B cell (primary cell): ENCODE results near the gene GPER1. TPM values are rescaled to one million over a fixed set of nuclear protein-coding genes. Genes with fewer than 3 reads are reported as not detected.

Experiments
- ATAC-seq: fragments of 200-7000 bp; cut with Tn5 transposase; one replicate; pipeline ENCODE4 v1.10.0; 2021; ENCODE audit warnings: low read depth, mild to moderate bottlenecking, moderate number of reproducible peaks, moderate library complexity
- CTCF ChIA-PET: fragments of 350-600 bp; sonication (Branson Sonifier 250); formaldehyde crosslinking; loops from one replicate; lab custom pipeline; 2021; ENCODE audit warnings: antibody characterized with exemption, inconsistent platforms; lab: Charles Lee
- POLR2A ChIA-PET: fragments of 350-600 bp; sonication (Branson Sonifier 250); formaldehyde crosslinking; loops from one replicate; lab custom pipeline; 2021; ENCODE audit warnings: antibody characterized with exemption; lab: Charles Lee
- DNase-seq: peaks from one replicate; pipeline ENCODE4 v3.0.0; 2013
- H2AFZ ChIP-seq: 2 replicates; pipeline ENCODE4 v1.6.1; 2012; ENCODE audit warnings: mild to moderate bottlenecking, low read depth, low read length; ENCODE audit not compliant: insufficient read depth, poor library complexity, severe bottlenecking
- H3K27ac ChIP-seq, 2 donors: 1 replicate in 1 of 2; 2 replicates in 1 of 2; pipeline ENCODE4 v1.5.1; 2012 to 2013; ENCODE audit warnings: low read length in 2 of 2, mild to moderate bottlenecking in 2 of 2, moderate library complexity in 1 of 2
- H3K27me3 ChIP-seq, 4 experiments: fragments of 200-600 bp in 1 of 4; sonication (generic) in 1 of 4; replicated peaks in 1 of 4; 1 replicate in 2 of 4; 2 replicates in 2 of 4; pipeline versions ENCODE4 v1.6.1 to v1.7.0; 2013 to 2016; ENCODE audit warnings: low read length in 3 of 4, mild to moderate bottlenecking in 2 of 4, mixed read lengths in 1 of 4, moderate library complexity in 1 of 4; ENCODE audit not compliant: insufficient read depth in 4 of 4, control insufficient read depth in 3 of 4; ENCODE audit errors: control extremely low read depth in 1 of 4
- H3K36me3 ChIP-seq, 2 experiments: replicated peaks in 1 of 2; 1 replicate in 1 of 2; 2 replicates in 1 of 2; pipeline versions ENCODE4 v1.6.1 to v1.7.1; 2013; ENCODE audit warnings: low read length in 1 of 2; ENCODE audit not compliant: insufficient read depth in 2 of 2, control insufficient read depth in 1 of 2; ENCODE audit errors: control extremely low read depth in 1 of 2, extremely low read depth in 1 of 2
- H3K4me1 ChIP-seq, 2 donors: fragments of 200-600 bp in 1 of 2; sonication (generic) in 1 of 2; 1 replicate in 1 of 2; 2 replicates in 1 of 2; pipeline versions ENCODE4 v1.5.1 to v1.6.1; 2013 to 2017; ENCODE audit warnings: low read length in 2 of 2; ENCODE audit not compliant: control insufficient read depth in 2 of 2, insufficient read depth in 2 of 2
- H3K4me2 ChIP-seq: replicated peaks from 2 replicates; pipeline ENCODE3; 2012; ENCODE audit warnings: mild to moderate bottlenecking, low read depth, low read length; ENCODE audit not compliant: poor library complexity, severe bottlenecking
- H3K4me3 ChIP-seq, 5 experiments: fragments of 200-600 bp in 1 of 5; sonication (generic) in 1 of 5; 1 replicate in 3 of 5; 2 replicates in 2 of 5; pipeline versions ENCODE4 v1.5.1 to v1.7.0; 2011 to 2016; ENCODE audit warnings: low read length in 4 of 5, mild to moderate bottlenecking in 4 of 5, low read depth in 2 of 5, control low read depth in 1 of 5, moderate library complexity in 1 of 5; ENCODE audit not compliant: insufficient read depth in 1 of 5; ENCODE audit errors: control extremely low read depth in 1 of 5, extremely low read depth in 1 of 5
- H3K79me2 ChIP-seq: fragments of 200-600 bp; sonication (generic); one replicate; pipeline ENCODE4 v1.6.0; 2016; ENCODE audit warnings: low read length; ENCODE audit not compliant: control insufficient read depth, insufficient read depth
- H3K9ac ChIP-seq: fragments of 200-600 bp; sonication (generic); 2 replicates; pipeline ENCODE4 v1.6.1; 2017; ENCODE audit warnings: mild to moderate bottlenecking, low read length, moderate library complexity
- H3K9me3 ChIP-seq, 3 donors: one replicate each; pipeline versions ENCODE4 v1.6.1 to v1.7.1; 2013; ENCODE audit warnings: low read length in 2 of 3; ENCODE audit not compliant: control insufficient read depth in 2 of 3, insufficient read depth in 1 of 3; ENCODE audit errors: control extremely low read depth in 1 of 3
- H4K20me1 ChIP-seq: 2 replicates; pipeline ENCODE4 v1.6.0; 2012; ENCODE audit warnings: mild to moderate bottlenecking, low read length; ENCODE audit not compliant: insufficient read depth, control insufficient read depth, poor library complexity, severe bottlenecking
- H3K27ac Mint-ChIP-seq: one replicate; pipeline ENCODE4 v1.8.0; 2021; ENCODE audit warnings: mixed read lengths
- H3K27me3 Mint-ChIP-seq: one replicate; pipeline ENCODE4 v1.8.0; 2021; ENCODE audit warnings: mixed read lengths
- H3K4me1 Mint-ChIP-seq: one replicate; pipeline ENCODE4 v1.8.0; 2021; ENCODE audit warnings: mixed read lengths
- H3K4me3 Mint-ChIP-seq: one replicate; pipeline ENCODE4 v1.8.0; 2021; ENCODE audit warnings: mixed read lengths
- H3K9me3 Mint-ChIP-seq: one replicate; pipeline ENCODE4 v1.8.0; 2022; ENCODE audit warnings: mixed read lengths; ENCODE audit not compliant: insufficient read depth
- CTCF ChIP-seq: fragments of 200-600 bp; IDR thresholded peaks from one replicate; pipeline ENCODE4 v1.8.0; 2022; ENCODE audit warnings: antibody characterized with exemption, mild to moderate bottlenecking
- EZH2 ChIP-seq: IDR thresholded peaks from 2 replicates; pipeline ENCODE4 v1.6.1; 2012; ENCODE audit warnings: borderline replicate concordance, low read depth, mild to moderate bottlenecking, moderate library complexity, low read length; ENCODE audit not compliant: insufficient read depth, poor library complexity, severe bottlenecking
- WGBS: methylation state at CpG from one replicate; pipeline ENCODE4 v1.1.5; 2013; ENCODE audit warnings: missing lambda C conversion rate; ENCODE audit not compliant: insufficient coverage; 5-methylcytosine and 5-hydroxymethylcytosine counted together
- intact Hi-C: fragments of 100-400 bp; cut with micrococcal nuclease; formaldehyde crosslinking; loops from one replicate; pipeline ENCODE4 v1.10.0; 2022
- polyA plus RNA-seq: library from polyadenylated mRNA; depleted of rRNA; stranded (reverse); fragments of >200 nt; gene quantifications from 2 replicates; pipeline ENCODE4 v1.2.3, GENCODE V29; 2012
- total RNA-seq, 2 donors: library from RNA; stranded (reverse); fragments of 120-200 nt in 1 of 2; gene quantifications; 1 replicate in 1 of 2; 2 replicates in 1 of 2; pipeline versions ENCODE4 v1.2.3 to v1.2.4, GENCODE V29; 2013 to 2022

The GPER1 gene
- total and polyA plus RNA-seq, 2 donors (not counting 1 experiment from before 2014, with no cell fraction given) = 3.2 to 21.3 TPM

DNA sequence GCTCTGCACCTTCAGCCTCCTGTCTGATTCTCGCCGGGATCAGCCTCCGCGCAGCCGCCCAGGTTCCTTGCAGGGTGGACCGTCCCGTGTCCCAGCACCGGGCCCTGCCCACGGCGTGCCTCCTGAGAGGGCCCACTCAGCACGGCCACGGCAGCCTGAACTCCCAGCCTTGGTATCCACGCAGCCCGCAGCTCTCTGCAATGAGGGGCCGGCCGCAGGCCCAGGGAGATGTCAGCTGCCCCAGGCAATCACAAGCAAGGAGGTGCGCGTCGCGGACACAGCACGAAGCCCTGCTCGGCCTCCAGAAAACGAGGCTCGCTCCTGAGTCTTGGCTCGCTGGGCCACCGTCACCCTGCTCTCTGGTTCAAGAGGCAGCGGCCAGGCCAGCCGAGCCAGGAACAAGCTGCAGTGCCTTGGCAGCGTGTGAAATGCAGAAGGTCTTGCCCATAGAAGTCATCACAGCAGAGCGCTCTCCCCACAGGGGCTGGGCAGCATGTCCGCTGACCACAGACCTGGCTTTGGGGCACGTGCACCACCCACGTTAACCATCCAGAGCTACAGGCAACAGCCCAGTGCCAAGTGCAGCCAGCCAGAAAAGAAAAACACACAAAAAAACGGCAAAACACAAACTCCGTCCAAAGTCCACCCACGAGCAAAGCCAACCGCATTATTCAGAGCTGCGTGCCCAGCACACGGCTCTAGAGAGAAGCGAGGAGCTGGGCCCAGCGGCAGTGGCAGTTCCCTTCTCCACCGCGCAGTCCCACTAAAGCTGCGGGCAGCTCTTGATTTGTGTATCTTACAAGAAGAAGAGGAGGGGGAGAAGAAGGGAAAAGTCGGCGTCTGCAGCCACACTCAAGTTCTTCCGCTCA, 13.9 kb downstream of the GPER1 start:
- no peak overlapping the region for H3K27ac Mint-ChIP-seq
- intact Hi-C loops = loop anchor here (2.0 kb wide), 1 partner anchor 17 kb away; no protein-coding TSS in a partner anchor
- Histone ChIP-seq H3K79me2 (peaks cover 8% of the 10 kb centered on the region), H3K4me3 (no peak overlapping the region), H3K9ac (no peak overlapping the region), H2AFZ (no peak overlapping the region), H3K4me1 (peaks cover 7 to 31% of the 10 kb centered on the region in 2 donors), H3K4me2 (no peak overlapping the region), H3K27ac (no peak overlapping the region), H3K27me3 (peaks cover 0 to 6% (median 2%) of the 10 kb centered on the region in 4 experiments), H4K20me1 (no peaks in the 10 kb centered on the region), H3K36me3 (no peaks in the 10 kb centered on the region), H3K9me3 (peaks cover 0 to 12% (median 0%) of the 10 kb centered on the region in 3 donors)
- H3K9me3 Mint-ChIP-seq = no peaks in the 10 kb centered on the region
- DNase-seq (no peak), ATAC-seq (no peak)
- POLR2A ChIA-PET = interaction anchor here (2.0 kb wide), 1 partner anchor 36 kb away, joined by 5 read pairs; a partner anchor contains a TSS
- peak overlapping the region; percentile 59 for H3K4me3 Mint-ChIP-seq
- 97% methylated on average over 43 of the region's 47 CpGs for WGBS
- CTCF ChIA-PET = interaction anchor here (0.7 to 4.7 kb wide), 4 partner anchors 15 to 109 kb away, joined by 3 to 20 read pairs (median 4); no protein-coding TSS in a partner anchor
- peaks cover 35% of the 10 kb centered on the region for H3K4me1 Mint-ChIP-seq
- peaks cover 7% of the 10 kb centered on the region for H3K27me3 Mint-ChIP-seq
- no peak for TF ChIP-seq EZH2
- TF ChIP-seq CTCF = no peak
